ENCODE results near the gene TXNDC9.
"Not testable (repeated sequence)": the region's sequence is repeated elsewhere in the genome, so short reads cannot be mapped to it uniquely, and the experiment has no call there.

The TXNDC9 gene

GRCh38 chr2:99335911-99336803 is at the start of gene TXNDC9:
TXNDC9 (minus strand) TSS chr2:99336333; CDS start chr2:99333210, 3,123 bp downstream.
- DNase-seq = peak; percentile 99 to 100

DNA sequence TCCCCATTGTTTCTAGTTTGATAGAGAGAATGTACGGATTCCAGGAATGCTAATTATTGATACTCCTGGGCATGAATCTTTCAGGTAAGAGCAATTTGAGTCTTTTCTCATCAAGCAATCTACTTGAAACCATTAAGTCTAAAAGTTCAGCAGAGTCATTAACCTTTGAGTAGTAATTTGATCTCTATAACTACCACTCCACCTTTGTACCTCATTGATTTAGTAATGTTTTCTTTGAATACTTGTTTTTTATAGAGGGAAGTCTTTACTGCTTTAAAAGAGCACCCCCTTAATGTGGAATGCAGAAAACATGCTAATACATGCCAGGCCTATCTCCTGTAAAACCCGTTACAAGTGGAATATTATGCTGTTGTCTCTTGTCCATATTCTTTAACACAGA is 46.0 kb upstream of the TXNDC9 start:
- no peak for DNase-seq

- DNase-seq = no peak
Measured at GRCh38 chr2:99380376-99381010, 44.4 kb upstream of the TXNDC9 start.

GRCh38 chr2:99377879-99378278 is 41.7 kb upstream of the TXNDC9 start:
- no peak for DNase-seq

DNA sequence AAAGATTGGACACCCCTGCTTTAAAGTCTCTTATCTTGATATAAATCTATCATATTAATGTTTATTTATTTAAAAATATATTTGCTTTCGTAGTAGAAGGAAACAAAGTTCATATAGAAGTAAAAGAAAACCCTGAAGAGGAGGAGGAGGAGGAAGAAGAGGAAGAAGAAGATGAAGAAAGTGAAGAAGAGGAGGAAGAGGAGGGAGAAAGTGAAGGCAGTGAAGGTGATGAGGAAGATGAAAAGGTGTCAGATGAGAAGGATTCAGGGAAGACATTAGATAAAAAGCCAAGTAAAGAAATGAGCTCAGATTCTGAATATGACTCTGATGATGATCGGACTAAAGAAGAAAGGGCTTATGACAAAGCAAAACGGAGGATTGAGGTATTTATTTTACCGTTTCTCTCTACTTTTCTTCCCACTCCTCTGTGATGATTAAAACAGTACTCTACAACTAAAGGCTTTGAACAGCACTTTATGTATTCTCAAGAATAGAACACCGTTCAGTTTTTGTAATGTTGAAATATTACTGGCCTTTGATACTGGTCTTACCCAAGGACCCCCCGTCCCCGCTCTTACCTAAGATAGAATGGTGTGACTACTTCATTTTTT is 40.2 kb upstream of the TXNDC9 start:
- DNase-seq = no peak

DNA sequence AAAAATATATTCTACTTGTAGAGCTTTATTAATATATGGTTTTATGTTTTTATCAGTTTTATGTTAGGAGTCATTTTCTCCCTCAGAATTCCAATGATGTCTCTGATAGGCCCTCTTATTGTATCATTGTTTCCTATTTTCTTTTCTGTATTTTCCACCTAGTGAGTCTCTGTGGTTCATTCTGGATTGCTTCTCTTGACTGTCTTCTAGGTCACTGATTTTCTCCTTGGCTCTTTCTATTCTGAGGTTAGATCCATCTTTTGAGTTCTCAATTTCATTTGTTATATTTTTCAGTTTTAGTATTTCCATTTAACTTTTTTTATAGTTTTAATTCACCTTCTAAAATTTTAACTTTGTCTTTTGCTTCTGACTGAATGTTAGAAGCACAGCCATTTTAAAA is 38.6 kb upstream of the TXNDC9 start:
- DNase-seq = no peak

DNA sequence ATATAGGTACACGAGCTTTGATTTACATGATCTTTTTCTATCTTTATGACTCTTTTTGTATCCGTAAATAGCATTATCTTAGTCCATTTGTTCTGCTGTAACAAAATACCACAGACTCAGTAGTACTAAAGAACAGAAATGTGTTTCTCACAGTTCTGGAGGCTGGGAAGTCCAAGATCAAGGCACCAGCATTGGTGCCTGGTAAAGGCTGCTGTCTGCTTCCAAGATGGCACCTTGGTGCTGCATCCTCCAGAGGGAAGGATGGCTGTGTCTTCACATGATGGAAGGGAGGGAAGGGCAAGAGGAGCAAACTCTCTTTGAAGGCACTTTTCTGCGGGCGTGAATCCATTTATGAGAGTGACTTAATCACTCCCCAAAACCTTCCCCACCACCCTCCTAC is 37.0 kb upstream of the TXNDC9 start:
- no peak for DNase-seq

DNA sequence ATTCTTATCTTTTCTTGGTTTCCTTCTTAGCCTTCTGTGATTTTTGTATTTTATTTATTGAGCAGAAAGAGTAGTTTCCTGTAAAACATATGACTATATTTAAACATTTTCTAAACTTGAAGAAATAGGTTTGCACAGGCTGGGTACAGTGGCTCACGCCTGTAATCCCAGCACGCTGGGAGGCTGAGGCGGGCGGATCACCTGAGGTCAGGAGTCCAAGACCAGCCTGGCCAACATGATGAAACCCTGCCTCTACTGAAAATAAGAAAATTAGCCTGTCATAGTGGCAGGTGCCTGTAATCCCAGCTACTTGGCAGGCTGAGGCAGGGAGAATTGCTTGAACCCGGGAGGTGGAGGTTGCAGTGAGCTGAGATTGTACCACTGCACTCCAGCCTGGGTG is 32.7 kb upstream of the TXNDC9 start:
- not testable (repeated sequence) for DNase-seq

DNA sequence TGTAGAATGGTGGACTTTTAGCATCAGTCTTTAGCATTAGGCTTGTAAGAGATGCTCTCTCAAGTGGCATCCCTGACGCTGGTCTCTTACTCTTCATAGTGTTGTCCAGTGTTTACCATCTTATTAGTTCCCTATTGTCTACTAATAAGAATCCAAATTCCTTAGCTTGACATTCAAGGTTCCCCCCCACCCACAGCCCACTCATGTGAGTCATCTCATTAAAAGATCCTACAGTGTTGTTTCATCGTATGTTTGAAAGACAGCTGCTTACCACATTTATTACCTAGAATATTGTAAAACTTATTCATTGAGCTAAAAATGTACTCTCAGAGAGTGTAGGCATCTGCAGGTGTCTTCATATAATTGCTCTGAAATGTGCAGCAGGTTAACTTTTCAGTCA is 29.5 kb upstream of the TXNDC9 start:
- DNase-seq = no peak

- DNase-seq = no peak
Measured at GRCh38 chr2:99356853-99357252, 20.7 kb upstream of the TXNDC9 start.

GRCh38 chr2:99354825-99355224 is 18.7 kb upstream of the TXNDC9 start:
- DNase-seq = not testable (repeated sequence)

DNA sequence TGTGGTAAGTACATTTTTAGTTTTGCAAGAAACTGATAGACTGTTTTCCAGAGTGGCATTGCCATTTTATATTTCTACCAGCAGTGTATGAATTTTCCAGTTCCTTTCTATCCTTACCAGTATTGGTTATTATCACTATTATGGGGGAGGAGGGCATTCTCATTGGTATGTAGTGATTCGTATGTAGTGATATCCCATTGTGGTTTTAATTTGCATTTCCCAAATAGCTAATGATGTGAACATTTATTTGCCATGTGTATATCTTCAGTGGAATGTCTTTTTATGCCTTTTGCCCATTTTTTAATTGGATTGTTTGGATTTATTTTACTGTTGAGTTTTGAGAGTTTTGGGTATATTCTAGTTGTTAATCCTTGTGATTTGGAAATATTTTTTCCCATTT is 17.9 kb upstream of the TXNDC9 start:
- no peak for DNase-seq

- no peak for DNase-seq
Measured at GRCh38 chr2:99350194-99350593, 14.1 kb upstream of the TXNDC9 start.

- no peak for DNase-seq
Measured at GRCh38 chr2:99348173-99348572, 12.0 kb upstream of the TXNDC9 start.

GRCh38 chr2:99346218-99346617 is 10.1 kb upstream of the TXNDC9 start:
- no peak for DNase-seq

DNA sequence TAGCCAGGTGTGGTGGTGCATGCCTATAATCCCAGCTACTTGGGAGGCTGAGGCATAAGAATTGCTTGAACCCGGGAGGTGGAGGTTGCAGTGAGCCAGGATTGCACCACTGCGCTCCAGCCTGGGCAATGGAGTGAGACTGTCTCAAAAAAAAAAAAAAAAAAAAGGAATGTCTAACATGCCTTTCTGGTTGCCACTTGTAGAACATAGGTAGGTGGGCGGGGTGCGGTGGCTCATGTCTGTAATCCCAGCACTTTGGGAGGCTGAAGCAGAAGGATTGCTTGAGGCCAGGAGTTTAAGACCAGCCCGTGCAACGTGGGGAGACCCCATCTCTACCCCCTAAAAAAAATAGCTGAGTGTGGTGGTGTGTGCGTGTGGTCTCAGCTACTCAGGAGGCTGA is 9.3 kb upstream of the TXNDC9 start:
- DNase-seq = not testable (repeated sequence)

- no peak for DNase-seq
Measured at GRCh38 chr2:99342536-99342935, 6.4 kb upstream of the TXNDC9 start.

- no peak for DNase-seq
Measured at GRCh38 chr2:99340669-99341236, 4.6 kb upstream of the TXNDC9 start.

GRCh38 chr2:99338029-99338585 is 2.0 kb upstream of the TXNDC9 start:
- peak; percentile 37 to 38 for DNase-seq

DNA sequence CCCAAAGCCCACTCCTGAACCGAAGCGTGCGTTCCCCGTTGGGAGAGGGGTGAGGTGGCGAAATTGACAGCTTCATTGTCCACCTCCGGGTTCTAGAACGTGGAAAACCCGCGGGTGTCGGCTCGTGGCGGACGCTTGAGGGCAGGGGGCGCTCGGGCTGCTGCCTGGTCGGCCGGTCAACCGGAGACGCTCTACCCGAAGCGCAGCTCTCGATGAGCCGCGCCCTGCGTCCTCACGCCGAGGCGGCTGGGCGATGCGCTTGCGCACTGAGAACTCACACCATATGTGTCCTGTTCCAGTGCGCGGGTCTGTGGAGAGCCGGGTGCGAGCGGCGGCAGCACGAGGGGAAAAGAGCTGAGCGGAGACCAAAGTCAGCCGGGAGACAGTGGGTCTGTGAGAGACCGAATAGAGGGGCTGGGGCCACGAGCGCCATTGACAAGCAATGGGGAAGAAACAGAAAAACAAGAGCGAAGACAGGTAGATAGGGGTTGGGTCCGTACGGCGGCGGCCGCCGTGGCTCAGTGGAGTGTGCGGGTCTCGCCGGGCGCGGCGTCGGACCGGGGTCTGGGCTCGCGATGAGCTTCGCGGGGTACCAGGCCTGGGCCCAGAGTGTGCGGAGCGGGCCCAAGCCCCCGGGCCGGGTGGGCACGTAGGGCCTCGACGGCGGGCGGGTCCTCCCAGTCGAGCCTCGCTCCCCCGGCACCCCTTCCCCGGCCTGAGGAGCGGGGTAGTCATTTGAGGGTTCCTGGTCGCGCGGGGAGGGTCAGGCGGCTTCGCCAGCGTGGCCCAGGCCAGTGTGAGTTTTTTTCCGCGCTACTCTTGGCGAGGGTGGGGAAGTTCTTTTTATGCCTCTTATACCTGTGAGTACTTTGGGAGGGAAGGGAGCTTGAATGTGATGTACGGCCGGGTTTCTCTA is 1.2 kb upstream of the TXNDC9 start, which contains the start of gene EIF5B:
Gene EIF5B (plus strand): TSS at position 277 of the 916 bp plus-strand sequence. CDS start 166 bp downstream, at position 443.
- DNase-seq = peak; percentile 95 to 99

GRCh38 chr2:99336804-99337112 is 625 bp upstream of the TXNDC9 start:
- DNase-seq = no peak

- DNase-seq = no peak
Measured at GRCh38 chr2:99325384-99325783, 10.7 kb downstream of the TXNDC9 start.

Data from NCI-H526 (cell line).